Measurements from ENCODE around the gene WNK1.
"Not testable (repeated sequence)": the region's sequence is repeated elsewhere in the genome, so short reads cannot be mapped to it uniquely, and the experiment has no call there.

Gene WNK1
- total RNA-seq = 312 to 367 reads per million in 2 donors

DNA sequence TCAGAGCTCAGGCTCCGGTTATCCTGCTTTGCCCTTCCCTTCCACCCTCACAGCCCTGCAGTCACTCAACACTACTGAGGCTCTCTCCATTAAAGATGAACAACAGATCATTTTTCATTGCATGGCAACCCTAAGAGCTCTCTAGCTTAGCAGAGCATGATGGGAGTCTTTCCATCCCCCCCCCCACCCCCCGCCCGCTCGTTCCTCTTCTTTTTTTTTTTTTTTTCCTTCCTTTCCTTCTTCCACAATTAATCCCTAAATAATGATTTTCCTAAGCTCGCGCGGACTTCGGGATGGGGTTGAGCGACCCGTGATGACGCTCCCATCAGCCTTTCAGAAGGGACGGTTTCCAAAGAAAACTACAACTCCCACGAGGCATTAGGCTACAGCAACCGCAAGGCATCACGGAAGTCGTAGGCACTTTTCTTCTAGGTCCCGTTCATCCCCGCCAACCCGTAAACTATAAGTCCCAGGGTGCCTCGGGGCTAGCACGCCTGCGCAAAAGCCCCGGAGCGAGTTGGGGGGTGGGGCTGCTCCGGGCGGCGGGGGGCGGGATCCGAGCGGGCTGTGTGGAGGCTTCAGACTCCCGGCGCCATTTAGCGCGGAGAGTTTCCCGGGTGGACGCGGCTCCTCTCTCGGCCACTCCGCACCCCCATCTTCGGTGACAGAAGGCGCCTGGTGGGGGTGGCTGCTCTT, at the start of gene WNK1:
Gene WNK1, plus strand, starts transcription at position 581 of the 696 bp plus-strand sequence. CDS start 987 bp downstream, outside the sequence.
- peak; percentile 98 for DNase-seq

DNA sequence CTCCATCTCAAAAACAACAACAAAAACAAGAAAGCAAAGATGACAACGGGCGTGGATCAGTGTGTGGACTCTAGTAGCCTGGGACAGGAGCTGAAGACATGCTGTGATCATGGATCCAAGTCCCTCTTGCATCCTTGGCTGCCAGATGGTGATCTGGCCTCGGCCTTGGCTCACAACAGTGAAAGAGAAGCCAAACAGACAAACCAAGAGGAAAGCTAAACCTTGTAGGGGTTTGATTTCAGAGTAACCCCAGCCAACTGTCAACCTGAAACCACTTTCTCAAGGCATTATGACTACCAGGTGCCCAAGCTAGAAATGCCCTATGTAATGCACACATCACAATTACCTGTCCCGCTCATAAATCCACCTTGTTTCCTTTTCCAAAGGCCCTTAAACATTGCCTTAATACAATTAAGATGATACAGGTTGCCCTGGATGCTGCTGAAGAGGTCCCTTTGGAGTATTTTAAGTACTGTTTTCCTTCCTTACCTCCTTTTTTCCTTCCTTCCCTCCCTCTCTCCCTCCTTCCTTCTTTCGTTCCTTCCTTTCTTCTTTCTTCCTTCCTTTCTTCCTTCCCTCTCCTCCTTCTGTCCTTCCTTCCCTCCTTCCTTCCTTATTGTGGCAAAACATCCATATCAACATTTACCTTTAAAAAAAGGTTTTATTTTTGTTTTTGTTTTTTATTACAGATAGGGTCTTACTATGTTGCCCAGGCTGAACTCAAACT, 47.7 kb upstream of the WNK1 start:
- no peak for DNase-seq

DNA sequence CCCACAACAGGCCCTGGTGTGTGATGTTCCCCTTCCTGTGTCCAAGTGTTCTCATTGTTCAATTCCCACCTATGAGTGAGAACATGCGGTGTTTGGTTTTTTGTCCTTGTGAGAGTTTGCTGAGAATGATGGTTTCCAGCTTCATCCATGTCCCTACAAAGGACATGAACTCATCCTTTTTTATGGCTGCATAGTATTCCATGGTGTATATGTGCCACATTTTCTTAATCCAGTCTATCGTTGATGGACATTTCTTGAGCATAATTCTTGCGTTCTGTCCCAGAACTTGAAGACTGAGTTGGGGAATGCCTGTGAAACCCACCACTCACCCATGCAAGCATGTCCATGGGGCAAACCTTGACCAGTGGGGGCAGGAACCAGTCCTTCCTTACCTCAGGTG, 44.3 kb upstream of the WNK1 start:
- DNase-seq = not testable (repeated sequence)

DNA sequence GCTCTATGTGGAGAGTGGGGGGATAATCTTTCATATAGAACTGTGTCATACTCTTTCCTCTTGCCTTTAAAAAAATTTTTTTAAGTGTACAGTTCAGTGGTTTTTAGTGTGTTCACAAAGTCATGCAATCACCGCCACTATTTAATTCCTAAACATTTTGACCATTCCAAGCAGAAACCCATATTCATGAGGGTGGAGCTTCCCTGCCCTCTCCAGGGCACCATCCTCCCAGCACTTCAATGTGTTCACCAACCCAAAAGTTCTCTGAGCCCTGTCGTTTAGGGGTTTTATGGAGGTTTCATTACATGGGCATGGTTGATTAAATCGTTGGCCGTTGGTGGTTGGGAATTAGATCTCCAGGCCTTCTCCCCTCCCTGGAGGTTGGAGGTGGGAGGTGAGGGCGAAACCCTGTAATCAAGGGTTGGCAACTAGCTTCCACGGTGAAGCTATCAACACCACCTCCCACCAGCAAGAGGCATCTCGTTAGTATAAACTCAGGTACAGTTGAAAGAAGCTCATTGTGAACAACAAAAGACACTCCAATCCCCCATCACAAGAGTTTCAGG, 42.8 kb upstream of the WNK1 start:
- no peak for DNase-seq

DNA sequence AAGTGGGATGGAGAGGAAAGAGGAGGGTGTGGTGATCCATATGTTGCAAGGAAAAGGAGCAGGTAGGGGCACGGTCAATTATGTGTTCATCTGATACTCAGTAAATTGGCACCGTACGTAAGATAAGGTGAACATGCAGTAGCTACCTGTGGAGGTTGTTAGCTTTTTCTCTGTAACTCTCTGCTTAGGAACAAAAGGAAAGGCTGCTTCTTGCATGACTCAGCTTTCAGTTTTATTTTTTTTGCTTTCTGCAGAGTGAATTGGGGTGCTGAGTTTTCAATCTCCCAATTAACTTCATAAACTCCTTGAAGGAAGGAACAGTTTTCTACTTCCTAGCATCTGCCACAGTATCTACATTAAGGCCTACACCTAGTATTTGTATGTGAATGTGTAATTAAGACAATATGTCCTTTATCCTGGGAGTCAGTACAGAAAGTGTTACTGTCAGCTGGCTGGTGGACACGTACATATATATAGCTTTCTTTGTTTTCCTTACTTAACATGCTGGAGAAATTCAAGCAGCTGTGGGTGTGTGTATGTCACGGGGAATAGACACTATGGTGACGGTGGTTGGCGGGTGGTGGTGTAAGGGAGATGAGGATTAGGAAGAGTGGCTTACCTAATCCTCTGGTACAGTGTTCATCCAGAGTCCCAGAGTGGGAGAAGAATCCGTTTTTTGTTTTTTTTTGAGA, 40.1 kb upstream of the WNK1 start:
- DNase-seq = no peak

DNA sequence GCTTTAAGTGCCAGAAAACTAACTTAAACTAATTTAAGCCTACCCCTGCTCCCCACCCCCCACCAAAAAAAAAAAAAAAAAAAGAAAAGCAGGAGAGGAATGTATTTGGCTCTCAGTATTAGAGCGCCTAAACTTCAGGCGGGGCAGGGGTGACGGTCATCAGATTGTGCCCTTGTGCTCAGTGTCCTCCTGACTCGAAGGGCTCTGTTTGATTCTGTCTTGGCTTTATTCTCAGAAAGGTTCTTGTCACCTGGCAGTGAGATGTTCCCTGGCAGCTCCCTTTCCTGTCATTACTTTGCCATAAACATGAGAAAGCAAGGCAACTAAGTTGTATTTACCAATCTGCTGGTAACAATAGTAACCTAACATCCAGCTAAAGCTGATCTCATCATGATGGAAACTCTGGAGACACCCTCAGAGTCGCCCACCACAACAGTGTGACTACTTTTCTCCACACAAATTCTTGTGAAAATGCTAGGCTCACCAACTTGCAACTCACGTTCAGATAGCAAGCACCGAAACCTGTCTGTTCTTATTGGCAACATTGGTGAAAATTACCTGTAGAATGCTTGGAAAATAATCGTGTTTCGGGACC, 39.0 kb upstream of the WNK1 start:
- no peak for DNase-seq

DNA sequence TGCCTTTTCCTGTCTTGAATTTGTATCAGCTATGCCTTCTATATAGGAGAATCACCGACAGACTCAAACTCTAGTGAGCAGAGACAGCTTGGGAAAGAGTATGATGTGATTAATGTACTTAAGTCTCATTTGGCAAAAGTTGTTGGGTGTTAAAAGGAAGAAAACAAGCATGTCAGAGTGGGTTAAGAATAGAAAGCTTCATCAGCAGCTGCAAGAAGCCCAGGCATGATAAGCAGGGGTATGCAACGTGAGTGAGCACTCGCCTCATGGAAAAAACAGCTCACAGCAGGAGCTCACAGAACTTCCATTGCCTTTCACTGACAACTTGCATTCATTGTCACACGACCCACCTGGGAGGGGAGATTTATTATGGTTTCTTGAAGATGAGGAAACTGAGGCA, 35.9 kb upstream of the WNK1 start:
- DNase-seq = no peak

DNA sequence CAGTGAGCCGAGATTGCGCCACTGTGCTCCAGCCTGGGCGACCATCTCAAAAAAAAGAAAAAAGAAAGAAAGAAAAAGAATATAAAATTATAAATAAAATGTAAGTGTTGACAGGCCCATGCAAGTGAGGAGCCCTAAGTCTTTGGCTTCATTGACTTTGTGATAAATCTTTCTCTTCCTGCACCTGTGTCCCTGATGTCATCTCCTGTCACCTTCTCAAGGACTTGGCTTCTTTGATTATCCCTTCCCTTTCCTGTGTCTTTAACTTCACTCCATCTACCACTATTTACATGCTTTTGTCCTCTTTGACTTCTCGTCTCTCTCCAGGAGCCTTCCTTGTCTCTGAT, 33.6 kb upstream of the WNK1 start:
- no peak for DNase-seq

DNA sequence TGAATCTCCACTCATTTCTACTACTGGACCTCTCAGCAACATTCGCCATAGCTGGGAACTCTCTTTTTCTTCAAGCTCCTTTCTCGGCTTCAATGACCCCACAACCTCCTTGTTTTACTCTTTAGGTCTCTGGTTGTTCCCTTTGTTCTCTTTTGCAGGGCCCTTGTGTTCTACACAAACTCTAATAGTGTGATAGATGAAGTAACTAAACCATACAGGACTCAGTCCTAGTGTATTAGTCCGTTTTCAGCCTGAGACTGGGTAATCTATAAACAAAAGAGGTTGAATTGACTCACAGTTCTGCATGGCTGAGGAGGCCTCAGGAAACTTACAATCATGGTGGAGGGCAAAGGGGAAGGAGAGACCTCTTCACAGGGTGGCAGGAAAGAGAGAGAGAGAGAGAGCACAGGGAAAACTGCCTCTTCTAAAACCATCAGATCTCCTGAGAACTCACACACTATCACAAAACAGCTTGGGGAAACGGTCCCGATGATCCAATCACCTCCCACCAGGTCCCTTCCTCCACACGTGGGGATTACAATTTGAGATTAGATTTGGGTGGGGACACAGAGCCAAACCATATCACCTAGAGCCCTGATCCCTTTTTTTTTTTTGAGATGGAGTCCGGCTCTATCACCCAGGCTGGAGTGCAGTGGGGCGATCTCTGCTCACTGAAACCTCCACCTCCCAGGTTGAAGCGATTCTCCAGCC, 32.0 kb upstream of the WNK1 start:
- no peak for DNase-seq

DNA sequence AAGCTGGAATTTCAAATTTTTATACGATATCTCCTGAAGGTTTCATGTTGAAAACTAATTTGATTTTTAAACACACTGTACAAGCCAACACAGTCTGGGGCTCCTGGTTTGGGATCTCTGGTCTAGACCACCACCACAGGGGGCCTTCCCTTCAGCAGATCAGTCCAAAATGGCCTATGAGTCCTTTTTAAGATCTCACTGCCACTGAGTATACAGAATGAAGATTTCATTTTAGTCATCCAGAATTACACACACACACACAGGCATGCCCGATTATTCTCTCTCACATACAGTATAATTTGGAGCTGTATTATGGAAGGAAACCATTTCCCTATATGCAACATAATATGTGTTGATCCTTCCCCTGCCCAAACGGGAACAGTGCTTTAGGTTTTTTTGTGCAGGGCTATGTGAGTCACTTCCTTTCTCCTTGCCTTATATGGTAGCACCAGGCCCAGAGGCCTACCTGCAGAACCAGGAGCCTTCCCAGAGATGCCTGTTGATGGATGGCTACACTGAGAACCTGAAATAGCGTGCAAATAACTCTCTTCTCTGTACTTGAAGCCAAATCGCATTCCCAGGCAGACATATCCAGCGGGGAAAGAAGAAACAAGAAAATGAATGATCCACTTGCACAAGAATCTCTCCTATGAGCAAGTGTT, 28.1 kb upstream of the WNK1 start:
- no peak for DNase-seq

DNA sequence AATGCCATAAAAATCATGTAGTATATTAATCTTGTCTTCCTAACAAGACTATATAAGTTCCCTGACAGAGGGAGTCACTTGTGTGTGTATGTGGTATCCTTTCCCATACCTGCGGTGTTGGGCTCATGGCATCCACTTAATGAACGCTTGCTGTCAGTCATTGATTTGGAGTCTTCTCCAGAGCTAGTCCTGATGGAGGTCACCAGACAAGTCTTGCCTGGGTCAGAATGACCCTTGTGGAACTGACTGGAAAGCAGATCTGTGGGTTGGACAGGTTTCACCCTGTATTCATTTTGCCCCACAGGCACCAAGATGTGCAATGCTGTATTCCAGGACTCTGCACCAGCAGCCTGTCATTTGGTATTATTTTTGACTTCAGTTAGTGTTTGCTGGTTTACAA, 27.3 kb upstream of the WNK1 start:
- no peak for DNase-seq

DNA sequence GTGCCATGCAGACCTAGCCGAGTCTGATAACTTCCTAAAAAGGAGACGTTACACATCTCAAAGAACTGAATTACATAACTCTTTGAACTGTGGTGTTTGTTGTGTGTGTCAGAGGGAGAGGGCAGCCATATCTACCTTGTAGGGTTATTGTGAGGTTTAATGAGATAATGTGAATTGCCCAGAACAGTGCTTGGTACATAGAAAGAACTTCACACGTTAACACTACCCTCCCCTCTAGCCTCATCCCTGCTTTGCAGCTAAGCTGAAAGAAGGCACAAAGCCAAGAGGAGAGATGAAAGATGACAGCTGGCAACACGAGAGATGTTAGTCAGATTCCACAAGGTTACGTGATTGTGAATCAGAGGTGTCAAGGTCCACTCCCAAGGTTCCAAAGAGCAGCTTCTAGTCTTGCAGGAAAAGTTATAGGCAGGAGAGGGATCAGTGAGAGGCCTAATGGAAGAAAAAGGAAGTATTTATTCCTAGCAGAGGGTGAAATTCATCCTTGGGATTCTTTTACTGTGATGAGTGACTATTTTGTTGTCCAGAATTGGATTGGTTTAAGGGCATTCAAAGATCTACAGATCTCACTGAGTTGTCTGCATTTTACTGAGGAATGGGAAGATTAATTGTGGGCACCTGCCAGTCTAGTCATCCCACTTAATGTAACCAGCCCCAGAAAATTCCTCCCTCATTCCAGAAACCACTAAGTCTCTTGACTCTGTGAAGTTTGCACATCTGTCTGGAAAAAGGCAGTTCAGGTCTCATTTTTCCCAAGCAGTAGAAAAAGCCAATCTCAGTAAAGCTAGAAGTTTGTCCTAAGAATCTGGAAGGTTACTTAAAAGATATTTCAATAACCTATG, 25.9 kb upstream of the WNK1 start:
- no peak for DNase-seq

DNA sequence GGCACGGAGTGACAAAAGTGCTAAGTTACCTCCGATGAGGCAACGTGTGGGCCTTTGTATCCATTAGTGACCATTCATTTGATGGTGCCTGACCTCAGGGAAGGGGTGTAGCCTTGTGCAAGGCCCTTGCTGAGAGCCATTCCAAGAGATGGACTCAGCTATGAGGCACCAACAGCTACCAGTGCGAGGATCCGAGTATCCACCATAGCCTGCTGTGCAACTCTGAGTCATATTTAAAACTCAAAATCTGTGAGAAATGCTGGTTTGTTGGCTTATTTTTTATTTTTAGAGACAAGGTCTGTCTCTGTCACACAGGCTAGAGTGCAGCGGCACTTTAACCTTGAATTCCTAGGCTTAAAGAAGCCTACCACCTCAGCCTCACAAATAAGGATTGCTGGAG, 25.1 kb upstream of the WNK1 start:
- DNase-seq = no peak

DNA sequence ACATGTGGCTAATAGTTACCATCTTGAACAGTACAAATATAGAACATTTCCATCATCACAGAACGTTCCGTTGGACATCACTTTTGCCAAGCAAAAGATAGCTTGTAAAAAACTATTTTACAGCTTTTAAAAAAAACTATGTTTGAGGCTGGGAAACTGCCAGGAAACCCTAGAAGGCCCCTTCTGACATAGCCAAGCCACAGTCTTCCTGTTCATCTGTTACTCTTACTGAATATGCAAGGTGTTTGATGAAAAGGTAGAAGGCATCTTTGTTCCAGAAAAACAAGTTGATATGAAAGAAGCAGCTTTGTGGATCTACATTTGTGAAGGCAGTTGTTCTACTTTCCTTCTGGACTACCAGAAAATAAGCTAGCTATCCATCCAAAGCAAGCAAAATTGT, 23.6 kb upstream of the WNK1 start:
- DNase-seq = no peak

DNA sequence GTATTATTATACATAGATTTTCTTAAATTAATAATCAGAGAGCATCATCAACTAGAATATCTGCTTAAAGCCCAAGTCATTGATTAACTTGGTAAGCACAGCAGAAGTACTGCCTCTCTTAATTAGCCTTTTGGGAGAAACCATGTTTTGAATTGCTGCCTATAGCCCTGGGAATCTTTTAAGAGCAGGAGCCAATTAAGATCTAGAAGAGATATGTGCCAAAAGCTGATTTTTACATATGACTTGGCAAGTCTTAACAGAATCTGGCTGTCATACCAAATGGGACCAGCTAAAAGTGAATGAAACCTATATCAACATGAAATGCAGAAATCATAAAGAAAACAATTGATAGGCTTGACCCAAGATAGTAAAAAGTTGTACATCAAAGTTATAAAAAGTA, 23.2 kb upstream of the WNK1 start:
- DNase-seq = no peak

DNA sequence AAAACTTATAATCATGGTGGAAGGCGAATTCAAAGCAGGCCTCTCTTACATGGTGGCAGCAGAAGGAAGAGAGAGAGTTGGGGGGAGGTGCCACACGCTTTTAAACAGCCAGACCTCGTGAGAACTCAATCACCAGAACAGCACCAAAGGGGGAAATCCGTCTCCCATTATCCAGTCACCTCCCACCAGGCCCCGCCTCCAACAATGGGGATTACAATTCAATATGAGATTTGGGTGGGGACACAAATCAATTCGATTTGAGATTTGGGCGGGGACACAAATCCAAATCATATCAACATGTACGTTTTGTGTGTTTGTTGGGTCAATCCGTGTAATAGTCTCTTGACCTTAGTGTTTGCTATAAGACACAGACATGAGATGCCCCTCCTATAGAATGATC, 21.8 kb upstream of the WNK1 start:
- DNase-seq = no peak

DNA sequence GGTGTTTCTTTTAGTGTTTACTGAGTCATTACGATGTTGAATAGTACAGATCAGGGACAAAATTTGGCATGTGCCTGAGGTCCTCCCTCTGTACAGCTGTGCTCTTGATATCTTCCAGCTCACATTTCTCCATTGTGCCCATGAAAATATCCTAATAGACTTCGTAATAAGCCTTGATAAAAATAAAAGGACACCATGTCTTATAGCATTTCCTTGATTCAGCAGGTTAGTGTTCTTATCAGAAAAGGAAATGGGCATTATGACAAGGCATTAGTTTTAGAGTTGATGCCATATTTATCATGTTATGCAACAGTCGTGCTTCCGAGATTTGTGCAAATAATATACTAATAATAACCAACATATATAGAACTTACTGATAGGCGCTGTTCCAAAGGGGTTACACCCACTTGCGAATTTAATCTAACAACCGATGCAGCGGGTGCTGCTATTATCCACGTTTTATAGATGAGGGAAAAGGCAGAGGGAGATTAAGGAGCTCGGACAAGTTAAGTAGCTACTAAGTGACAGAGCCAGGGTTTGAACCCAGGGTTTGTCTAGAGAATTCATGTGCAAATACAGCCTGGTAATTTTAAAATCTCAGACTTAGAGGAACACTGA, 15.1 kb upstream of the WNK1 start:
- DNase-seq = no peak

DNA sequence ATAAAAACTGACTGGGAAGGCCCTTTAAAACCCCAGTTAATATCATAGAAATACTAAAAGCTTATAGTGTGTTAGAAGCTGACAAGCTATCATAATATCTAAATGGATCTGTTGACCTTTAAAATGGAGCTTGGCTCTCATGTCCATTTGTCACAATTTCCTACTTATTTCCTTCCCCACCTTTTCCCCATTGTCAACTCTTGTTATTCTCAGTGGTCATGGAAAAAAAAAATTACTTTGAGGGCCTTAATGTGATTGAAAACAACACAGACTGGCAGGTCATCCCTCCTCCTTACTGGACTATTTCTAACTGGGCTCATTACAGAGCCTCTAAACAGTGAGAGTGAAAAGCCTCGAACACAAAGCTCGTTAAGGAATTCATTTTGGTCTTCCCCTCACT, 13.7 kb upstream of the WNK1 start:
- DNase-seq = no peak

DNA sequence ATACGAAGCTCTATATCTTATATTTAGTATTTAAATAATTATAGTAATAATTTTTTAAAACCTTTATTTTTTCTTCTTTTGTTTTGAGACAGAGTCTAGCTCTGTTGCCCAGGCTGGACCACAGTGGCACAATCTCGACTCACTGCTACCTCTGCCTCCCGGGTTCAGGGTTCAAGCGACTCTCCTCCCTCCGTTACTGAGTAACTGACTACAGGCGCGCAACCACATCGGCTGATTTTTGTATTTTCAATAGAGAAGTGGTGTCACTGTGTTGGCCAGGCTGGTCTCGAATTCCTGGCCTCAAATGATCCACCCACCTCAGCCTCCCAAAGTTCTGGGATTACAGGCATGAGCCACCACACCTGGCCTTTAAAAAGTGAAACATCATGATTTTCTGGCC, 13.0 kb upstream of the WNK1 start:
- no peak for DNase-seq

DNA sequence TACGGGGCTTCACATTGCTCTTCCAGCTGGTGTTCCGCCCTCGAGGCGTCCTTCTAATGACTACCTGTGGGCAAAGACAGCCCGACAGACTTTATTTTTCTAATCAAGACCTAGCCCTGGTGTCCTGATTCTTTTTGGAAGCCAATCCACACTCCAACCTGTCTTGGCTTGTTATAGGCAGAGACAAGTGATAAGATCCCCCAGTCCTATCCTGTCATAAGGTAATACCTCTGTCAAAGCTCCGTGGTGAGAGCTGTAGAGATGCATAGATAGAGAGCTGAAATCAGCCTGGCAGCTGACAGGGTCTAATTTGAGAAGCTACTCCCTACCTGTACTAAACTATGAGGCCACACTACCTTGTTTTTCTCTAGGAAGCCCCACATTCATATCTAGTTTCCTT, 11.5 kb upstream of the WNK1 start:
- DNase-seq = no peak

Measured in T-helper 9 cell (primary cell).